ENCODE data around the gene RHOB. TPM values are rescaled to one million over a fixed set of nuclear protein-coding genes. Genes with fewer than 3 reads are reported as not detected.

The RHOB gene
- polyA plus RNA-seq, 3 donors = 43.3 to 602 (median 66.3) TPM

DNA sequence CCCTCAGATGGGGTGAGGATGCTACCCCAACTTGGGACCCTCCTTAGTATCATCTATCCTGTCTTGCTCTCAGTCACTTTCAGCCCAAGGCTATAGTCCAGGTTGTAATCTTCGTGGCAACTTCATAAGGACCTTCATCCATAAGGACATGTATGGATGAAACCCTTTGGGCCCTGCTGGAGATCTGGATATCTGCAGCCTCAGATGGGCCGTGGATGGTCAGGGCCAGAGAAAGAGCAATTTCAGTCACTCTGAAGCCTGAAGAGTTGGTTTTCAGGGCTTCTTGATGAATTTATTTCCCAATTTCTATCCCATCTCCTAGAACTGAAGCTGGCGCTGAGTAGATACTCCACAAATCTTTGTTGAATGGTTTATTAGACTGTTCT is 28.7 kb downstream of the RHOB start:
- no peak overlapping the region for H3K4me3 Mint-ChIP-seq
- H3K9me3 Mint-ChIP-seq = peaks cover 4 to 26% (median 10%) of the 10 kb centered on the region in 7 donors
- no peaks in the 10 kb centered on the region for H3K4me1 ChIP-seq (ENCODE audit: control insufficient read depth in 1 of 2, insufficient read depth in 2 of 2, low read length in 2 of 2)
- no peaks in the 10 kb centered on the region for H3K79me2 ChIP-seq (ENCODE audit: insufficient read depth, low read length)
- no peaks in the 10 kb centered on the region for H3K36me3 ChIP-seq (replicated peaks in 1 of 2; ENCODE audit: control insufficient read depth in 1 of 2, insufficient read depth in 2 of 2, low read length in 2 of 2)
- peaks cover 4% of the 10 kb centered on the region for H3K4me1 Mint-ChIP-seq
- H4K20me1 ChIP-seq (ENCODE audit: insufficient read depth, low read length) = no peaks in the 10 kb centered on the region
- no peak overlapping the region for H3K27ac ChIP-seq (ENCODE audit: low read depth in 1 of 2, low read length in 2 of 2)
- H3K27me3 ChIP-seq (ENCODE audit: control insufficient read depth in 2 of 2, insufficient read depth in 2 of 2, low read length in 2 of 2) = no peaks in the 10 kb centered on the region
- WGBS (ENCODE audit: insufficient coverage) = 100% methylated on average over 2 of the region's 3 CpGs
- H3K27me3 Mint-ChIP-seq (ENCODE audit: low read depth in 3 of 3) = peaks cover 0 to 4% (median 0%) of the 10 kb centered on the region in 3 donors
- H2AFZ ChIP-seq (ENCODE audit: insufficient read depth, low read depth, low read length, poor library complexity, severe bottlenecking) = no peak overlapping the region
- H3K4me2 ChIP-seq (replicated peaks; ENCODE audit: extremely low read depth, low read length, poor library complexity, severe bottlenecking) = no peak overlapping the region
- H3K27ac Mint-ChIP-seq = no peak overlapping the region
- no peaks in the 10 kb centered on the region for H3K36me3 Mint-ChIP-seq
- no peak overlapping the region for H3K9ac ChIP-seq (ENCODE audit: insufficient read depth, low read length, poor library complexity, severe bottlenecking)
- TF ChIP-seq, protein P1, sequence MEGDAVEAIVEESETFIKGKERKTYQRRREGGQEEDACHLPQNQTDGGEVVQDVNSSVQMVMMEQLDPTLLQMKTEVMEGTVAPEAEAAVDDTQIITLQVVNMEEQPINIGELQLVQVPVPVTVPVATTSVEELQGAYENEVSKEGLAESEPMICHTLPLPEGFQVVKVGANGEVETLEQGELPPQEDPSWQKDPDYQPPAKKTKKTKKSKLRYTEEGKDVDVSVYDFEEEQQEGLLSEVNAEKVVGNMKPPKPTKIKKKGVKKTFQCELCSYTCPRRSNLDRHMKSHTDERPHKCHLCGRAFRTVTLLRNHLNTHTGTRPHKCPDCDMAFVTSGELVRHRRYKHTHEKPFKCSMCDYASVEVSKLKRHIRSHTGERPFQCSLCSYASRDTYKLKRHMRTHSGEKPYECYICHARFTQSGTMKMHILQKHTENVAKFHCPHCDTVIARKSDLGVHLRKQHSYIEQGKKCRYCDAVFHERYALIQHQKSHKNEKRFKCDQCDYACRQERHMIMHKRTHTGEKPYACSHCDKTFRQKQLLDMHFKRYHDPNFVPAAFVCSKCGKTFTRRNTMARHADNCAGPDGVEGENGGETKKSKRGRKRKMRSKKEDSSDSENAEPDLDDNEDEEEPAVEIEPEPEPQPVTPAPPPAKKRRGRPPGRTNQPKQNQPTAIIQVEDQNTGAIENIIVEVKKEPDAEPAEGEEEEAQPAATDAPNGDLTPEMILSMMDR (IDR thresholded peaks at IDR 0.05) = no peak
- no peak overlapping the region for H3K4me3 ChIP-seq (replicated peaks in 1 of 3; ENCODE audit: low read depth in 2 of 3, low read length in 3 of 3)
- DNase-seq = no peak
- H3K9me3 ChIP-seq (replicated peaks in 1 of 2; ENCODE audit: control insufficient read depth in 1 of 2, insufficient read depth in 1 of 2, low read length in 2 of 2) = peaks cover 0 to 9% of the 10 kb centered on the region in 2 donors
- intact Hi-C loops (cut with micrococcal nuclease) = no loop called here

- no peaks in the 10 kb centered on the region for H4K20me1 ChIP-seq (ENCODE audit: insufficient read depth, low read length)
- H3K4me1 Mint-ChIP-seq = peaks cover 4% of the 10 kb centered on the region
- no peaks in the 10 kb centered on the region for H3K79me2 ChIP-seq (ENCODE audit: insufficient read depth, low read length)
- intact Hi-C loops (cut with micrococcal nuclease) = no loop called here
- no peaks in the 10 kb centered on the region for H3K27me3 ChIP-seq (ENCODE audit: control insufficient read depth in 2 of 2, insufficient read depth in 2 of 2, low read length in 2 of 2)
- H3K36me3 Mint-ChIP-seq = no peaks in the 10 kb centered on the region
- H3K9me3 Mint-ChIP-seq = peaks cover 4 to 26% (median 10%) of the 10 kb centered on the region in 7 donors
- no peak overlapping the region for H2AFZ ChIP-seq (ENCODE audit: insufficient read depth, low read depth, low read length, poor library complexity, severe bottlenecking)
- H3K27me3 Mint-ChIP-seq (ENCODE audit: low read depth in 3 of 3) = peaks cover 0 to 2% (median 2%) of the 10 kb centered on the region in 3 donors
- H3K4me3 Mint-ChIP-seq = no peak overlapping the region
- no peak overlapping the region for H3K4me3 ChIP-seq (replicated peaks in 1 of 3; ENCODE audit: low read depth in 2 of 3, low read length in 3 of 3)
- TF ChIP-seq, protein P1 (IDR thresholded peaks at IDR 0.05) = no peak
- no peak overlapping the region for H3K9ac ChIP-seq (ENCODE audit: insufficient read depth, low read length, poor library complexity, severe bottlenecking)
- peaks cover 0 to 9% of the 10 kb centered on the region in 2 donors for H3K9me3 ChIP-seq (replicated peaks in 1 of 2; ENCODE audit: control insufficient read depth in 1 of 2, insufficient read depth in 1 of 2, low read length in 2 of 2)
- WGBS (ENCODE audit: insufficient coverage) = no CpG with 5 or more reads among the region's 1 CpG
- H3K27ac Mint-ChIP-seq = no peak overlapping the region
- H3K36me3 ChIP-seq (replicated peaks in 1 of 2; ENCODE audit: control insufficient read depth in 1 of 2, insufficient read depth in 2 of 2, low read length in 2 of 2) = no peaks in the 10 kb centered on the region
- H3K27ac ChIP-seq (ENCODE audit: low read depth in 1 of 2, low read length in 2 of 2) = no peak overlapping the region
- H3K4me2 ChIP-seq (replicated peaks; ENCODE audit: extremely low read depth, low read length, poor library complexity, severe bottlenecking) = no peak overlapping the region
- DNase-seq = no peak
- no peaks in the 10 kb centered on the region for H3K4me1 ChIP-seq (ENCODE audit: control insufficient read depth in 1 of 2, insufficient read depth in 2 of 2, low read length in 2 of 2)
These were observed 29.6 kb downstream of the RHOB start for GRCh38 chr2:20476481-20476880.
